ENCODE measurements around the gene EXOSC5. TPM values are rescaled to one million over a fixed set of nuclear protein-coding genes. Genes with fewer than 3 reads are reported as not detected.

EXOSC5 gene
- polyA plus RNA-seq (2013, experiment 1 of 4) = 26.3 TPM
- 21.0 TPM for polyA plus RNA-seq (2013, experiment 2 of 4)
- polyA plus RNA-seq (2013, experiment 3 of 4) = 21.3 TPM
- 22.0 TPM for polyA plus RNA-seq (2013, experiment 4 of 4)

GRCh38 chr19:41397086-41398049 is at the start of gene EXOSC5, which contains the start of gene BCKDHA:
Gene EXOSC5, minus strand, starts transcription at chr19:41397359. Its CDS starts 31 bp downstream, at chr19:41397328.
Gene BCKDHA, plus strand, starts transcription at chr19:41397818. Its CDS starts 10 bp downstream, at chr19:41397828.
- peak within 1 kb of the TSS; percentile 89 for H3K4me3 ChIP-seq (ENCODE audit: insufficient read depth, low read depth, low read length)
- 0 to 1% methylated on average over 50 of the region's 50 CpGs for WGBS, 2 experiments
- H3K9me3 ChIP-seq (ENCODE audit: control insufficient read depth, low read length) = no peaks in the 10 kb centered on the region
- H3K27ac ChIP-seq (ENCODE audit: insufficient read depth, low read depth, low read length, poor library complexity, severe bottlenecking) = peak within 1 kb of the TSS; percentile 96
- no peaks in the 10 kb centered on the region for H3K36me3 ChIP-seq (ENCODE audit: control insufficient read depth, insufficient read depth, low read length)
- peaks cover 5% of the 10 kb centered on the region for H3K4me1 ChIP-seq (ENCODE audit: control insufficient read depth, insufficient read depth, low read length)
- no peaks in the 10 kb centered on the region for H3K27me3 ChIP-seq (ENCODE audit: control insufficient read depth, insufficient read depth, low read length, poor library complexity, severe bottlenecking)

GRCh38 chr19:41445575-41445974 is 48.4 kb upstream of the EXOSC5 start:
- H3K27ac ChIP-seq (ENCODE audit: insufficient read depth, low read depth, low read length, poor library complexity, severe bottlenecking) = no peak overlapping the region
- peaks cover 27% of the 10 kb centered on the region for H3K27me3 ChIP-seq (ENCODE audit: control insufficient read depth, insufficient read depth, low read length, poor library complexity, severe bottlenecking)
- no peak overlapping the region for H3K4me3 ChIP-seq (ENCODE audit: insufficient read depth, low read depth, low read length)
- no peaks in the 10 kb centered on the region for H3K4me1 ChIP-seq (ENCODE audit: control insufficient read depth, insufficient read depth, low read length)
- WGBS, 2 experiments = 59 to 64% methylated on average over 5 of the region's 5 CpGs
- H3K36me3 ChIP-seq (ENCODE audit: control insufficient read depth, insufficient read depth, low read length) = no peaks in the 10 kb centered on the region
- H3K9me3 ChIP-seq (ENCODE audit: control insufficient read depth, low read length) = no peaks in the 10 kb centered on the region

GRCh38 chr19:41443813-41444455 is 46.8 kb upstream of the EXOSC5 start:
- no peaks in the 10 kb centered on the region for H3K4me1 ChIP-seq (ENCODE audit: control insufficient read depth, insufficient read depth, low read length)
- no peaks in the 10 kb centered on the region for H3K36me3 ChIP-seq (ENCODE audit: control insufficient read depth, insufficient read depth, low read length)
- WGBS, 2 experiments = 81 to 82% methylated on average over 6 of the region's 6 CpGs
- no peak overlapping the region for H3K4me3 ChIP-seq (ENCODE audit: insufficient read depth, low read depth, low read length)
- H3K27ac ChIP-seq (ENCODE audit: insufficient read depth, low read depth, low read length, poor library complexity, severe bottlenecking) = no peak overlapping the region
- H3K9me3 ChIP-seq (ENCODE audit: control insufficient read depth, low read length) = no peaks in the 10 kb centered on the region
- peaks cover 24% of the 10 kb centered on the region for H3K27me3 ChIP-seq (ENCODE audit: control insufficient read depth, insufficient read depth, low read length, poor library complexity, severe bottlenecking)

GRCh38 chr19:41442473-41443355 is 45.6 kb upstream of the EXOSC5 start, which contains the start of gene ERICH4:
Gene ERICH4, plus strand, starts transcription at chr19:41443156. Its CDS starts 14 bp downstream, at chr19:41443170.
- 73 to 78% methylated on average over 7 of the region's 7 CpGs for WGBS, 2 experiments
- Histone ChIP-seq H3K4me1 (ENCODE audit: control insufficient read depth, insufficient read depth, low read length) (no peaks in the 10 kb centered on the region), H3K4me3 (ENCODE audit: insufficient read depth, low read depth, low read length) (no peak within 1 kb of the TSS)

GRCh38 chr19:41441321-41441945 is 44.3 kb upstream of the EXOSC5 start:
- 87% methylated on average over 15 of the region's 15 CpGs for WGBS, 2 experiments
- peaks cover 3% of the 10 kb centered on the region for H3K27me3 ChIP-seq (ENCODE audit: control insufficient read depth, insufficient read depth, low read length, poor library complexity, severe bottlenecking)
- H3K4me1 ChIP-seq (ENCODE audit: control insufficient read depth, insufficient read depth, low read length) = no peaks in the 10 kb centered on the region
- no peak overlapping the region for H3K4me3 ChIP-seq (ENCODE audit: insufficient read depth, low read depth, low read length)
- H3K9me3 ChIP-seq (ENCODE audit: control insufficient read depth, low read length) = no peaks in the 10 kb centered on the region
- H3K36me3 ChIP-seq (ENCODE audit: control insufficient read depth, insufficient read depth, low read length) = peaks cover 4% of the 10 kb centered on the region
- H3K27ac ChIP-seq (ENCODE audit: insufficient read depth, low read depth, low read length, poor library complexity, severe bottlenecking) = no peak overlapping the region

More at GRCh38 chr19:41442473-41443355, 45.6 kb upstream of the EXOSC5 start, which contains the start of gene ERICH4:
- Histone ChIP-seq H3K27me3 (ENCODE audit: control insufficient read depth, insufficient read depth, low read length, poor library complexity, severe bottlenecking) (peaks cover 12% of the 10 kb centered on the region), H3K36me3 (ENCODE audit: control insufficient read depth, insufficient read depth, low read length) (peaks cover 4% of the 10 kb centered on the region), H3K27ac (ENCODE audit: insufficient read depth, low read depth, low read length, poor library complexity, severe bottlenecking) (no peak within 1 kb of the TSS), H3K9me3 (ENCODE audit: control insufficient read depth, low read length) (no peaks in the 10 kb centered on the region)

GRCh38 chr19:41439441-41440222 is 42.5 kb upstream of the EXOSC5 start, which contains the start of gene DMAC2:
Gene DMAC2, minus strand, starts transcription at chr19:41439912. Its CDS starts 13 bp downstream, at chr19:41439899.
- 2 to 3% methylated on average over 40 of the region's 40 CpGs for WGBS, 2 experiments
- Histone ChIP-seq H3K4me3 (ENCODE audit: insufficient read depth, low read depth, low read length) (peak within 1 kb of the TSS; percentile 85), H3K27me3 (ENCODE audit: control insufficient read depth, insufficient read depth, low read length, poor library complexity, severe bottlenecking) (no peaks in the 10 kb centered on the region), H3K27ac (ENCODE audit: insufficient read depth, low read depth, low read length, poor library complexity, severe bottlenecking) (peak within 1 kb of the TSS; percentile 94), H3K4me1 (ENCODE audit: control insufficient read depth, insufficient read depth, low read length) (no peaks in the 10 kb centered on the region), H3K36me3 (ENCODE audit: control insufficient read depth, insufficient read depth, low read length) (peaks cover 7% of the 10 kb centered on the region), H3K9me3 (ENCODE audit: control insufficient read depth, low read length) (no peaks in the 10 kb centered on the region)

- Histone ChIP-seq H3K36me3 (ENCODE audit: control insufficient read depth, insufficient read depth, low read length) (peaks cover 11% of the 10 kb centered on the region), H3K27ac (ENCODE audit: insufficient read depth, low read depth, low read length, poor library complexity, severe bottlenecking) (no peak overlapping the region), H3K4me3 (ENCODE audit: insufficient read depth, low read depth, low read length) (no peak overlapping the region), H3K4me1 (ENCODE audit: control insufficient read depth, insufficient read depth, low read length) (no peaks in the 10 kb centered on the region), H3K9me3 (ENCODE audit: control insufficient read depth, low read length) (no peaks in the 10 kb centered on the region), H3K27me3 (ENCODE audit: control insufficient read depth, insufficient read depth, low read length, poor library complexity, severe bottlenecking) (no peaks in the 10 kb centered on the region)
- WGBS, 2 experiments = 88 to 89% methylated on average over 7 of the region's 7 CpGs
Measured at GRCh38 chr19:41437944-41438574, 40.9 kb upstream of the EXOSC5 start.

GRCh38 chr19:41436674-41436951 is 39.5 kb upstream of the EXOSC5 start:
- no peak overlapping the region for H3K27ac ChIP-seq (ENCODE audit: insufficient read depth, low read depth, low read length, poor library complexity, severe bottlenecking)
- H3K9me3 ChIP-seq (ENCODE audit: control insufficient read depth, low read length) = no peaks in the 10 kb centered on the region
- H3K4me3 ChIP-seq (ENCODE audit: insufficient read depth, low read depth, low read length) = no peak overlapping the region
- peaks cover 23% of the 10 kb centered on the region for H3K36me3 ChIP-seq (ENCODE audit: control insufficient read depth, insufficient read depth, low read length)
- no peaks in the 10 kb centered on the region for H3K4me1 ChIP-seq (ENCODE audit: control insufficient read depth, insufficient read depth, low read length)
- H3K27me3 ChIP-seq (ENCODE audit: control insufficient read depth, insufficient read depth, low read length, poor library complexity, severe bottlenecking) = no peaks in the 10 kb centered on the region
